NCI-H187 (cell line): ENCODE results near the gene TMOD1.
"Not testable (repeated sequence)": the region's sequence is repeated elsewhere in the genome, so short reads cannot be mapped to it uniquely, and the experiment has no call there.

Experiments used
- DNase-seq, 2 experiments: peaks; one replicate each; lab custom pipeline; 2025; lab: John Stamatoyannopoulos, UW

Gene TMOD1

DNA sequence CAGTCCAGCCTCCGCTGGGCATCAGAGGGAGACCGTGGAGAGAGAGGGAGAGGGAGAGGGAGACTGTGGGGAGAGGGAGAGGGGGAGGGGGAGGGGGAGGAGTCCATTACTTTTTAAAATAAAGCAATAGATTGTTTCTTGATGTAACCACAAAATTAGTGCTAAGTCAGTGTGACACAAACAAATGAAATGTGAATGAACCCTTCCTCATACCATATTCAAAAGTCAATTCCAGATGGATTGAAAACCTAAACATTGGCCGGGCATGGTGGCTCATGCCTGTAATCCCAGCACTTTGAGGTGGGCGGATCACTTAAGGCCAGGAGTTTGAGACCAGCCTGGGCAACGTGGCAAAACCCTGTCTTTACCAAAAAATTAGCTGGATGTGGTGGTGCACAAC is 2.6 kb upstream of the TMOD1 start:
- DNase-seq, result not testable (repeated sequence)

DNA sequence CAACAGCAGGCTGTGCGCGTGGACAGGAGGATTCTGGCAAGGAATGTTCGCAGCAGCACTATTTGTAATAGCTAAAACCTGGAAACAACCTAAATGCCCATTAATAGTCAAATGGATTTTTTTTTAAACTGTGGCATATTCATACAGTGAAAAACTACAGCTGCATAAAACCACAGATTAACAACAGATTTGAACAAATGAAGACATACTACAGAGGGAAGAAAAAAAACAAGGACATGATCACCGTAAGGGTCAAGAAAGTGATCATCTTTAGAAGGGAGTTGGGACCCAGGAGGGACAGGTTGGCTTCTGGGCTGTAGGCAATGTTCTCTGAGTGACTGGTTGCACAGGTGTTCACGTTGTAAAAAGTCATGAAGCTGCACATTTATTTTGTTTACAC is 1.2 kb upstream of the TMOD1 start:
- no peak for DNase-seq

DNA sequence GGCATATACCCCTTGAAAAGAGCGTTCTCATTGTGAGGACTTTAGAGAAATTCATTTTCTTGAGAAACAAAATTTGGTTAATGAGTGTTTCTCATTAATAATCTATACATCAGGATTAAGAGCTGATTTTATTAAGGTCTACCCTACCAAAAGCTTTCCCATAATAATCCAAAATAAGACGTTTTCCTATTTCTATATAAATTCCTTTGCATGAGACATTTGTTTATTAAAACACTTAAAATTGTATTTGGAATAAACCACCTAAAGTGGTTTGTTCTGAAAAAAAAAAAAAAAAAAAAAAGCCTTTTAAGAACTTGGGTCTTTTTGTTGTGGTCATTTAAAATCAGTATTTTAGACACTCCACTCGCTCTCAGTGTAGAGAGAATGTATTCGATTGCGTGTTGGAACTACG is 695 bp upstream of the TMOD1 start:
- DNase-seq, result no peak

GRCh38 chr9:97501972-97502221 is 431 bp downstream of the TMOD1 start:
- no peak for DNase-seq

DNA sequence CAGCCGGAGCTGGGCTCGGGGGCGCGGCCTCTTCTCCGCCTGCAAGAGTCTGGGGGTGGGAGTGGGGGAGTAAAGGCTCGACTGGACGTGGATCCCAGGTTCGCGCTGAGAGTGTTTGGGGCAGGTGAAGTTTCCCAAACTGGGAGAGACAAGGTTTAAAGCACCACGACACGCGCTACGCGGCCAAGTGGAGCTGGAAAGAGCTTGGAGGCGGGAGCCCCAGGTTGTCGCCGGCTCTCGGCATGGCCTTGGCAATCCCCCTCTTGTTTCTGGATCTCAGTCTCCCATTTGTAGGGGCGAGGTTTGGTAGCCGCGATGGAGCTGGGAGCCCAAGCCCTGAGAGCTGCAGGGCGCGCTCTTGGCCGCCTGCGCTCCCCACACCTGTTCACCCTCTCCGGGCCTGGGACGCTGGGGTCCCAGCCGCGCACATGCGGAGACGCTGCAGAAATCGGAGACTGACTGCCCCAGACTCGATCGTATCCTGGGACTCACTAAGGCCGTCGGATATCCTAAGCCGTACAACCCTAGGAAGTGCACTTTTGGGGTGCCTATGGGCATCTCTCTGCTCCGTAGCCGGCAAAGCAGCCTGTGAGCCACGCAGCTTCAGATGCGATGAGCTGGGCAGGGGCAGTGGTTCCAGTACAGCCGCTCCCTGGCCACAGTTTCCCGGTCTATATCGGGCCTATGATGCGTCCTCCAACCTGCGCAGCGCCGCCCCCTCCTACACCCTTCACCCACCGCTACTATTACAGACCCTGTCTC is 937 bp downstream of the TMOD1 start:
- no peak for DNase-seq

DNA sequence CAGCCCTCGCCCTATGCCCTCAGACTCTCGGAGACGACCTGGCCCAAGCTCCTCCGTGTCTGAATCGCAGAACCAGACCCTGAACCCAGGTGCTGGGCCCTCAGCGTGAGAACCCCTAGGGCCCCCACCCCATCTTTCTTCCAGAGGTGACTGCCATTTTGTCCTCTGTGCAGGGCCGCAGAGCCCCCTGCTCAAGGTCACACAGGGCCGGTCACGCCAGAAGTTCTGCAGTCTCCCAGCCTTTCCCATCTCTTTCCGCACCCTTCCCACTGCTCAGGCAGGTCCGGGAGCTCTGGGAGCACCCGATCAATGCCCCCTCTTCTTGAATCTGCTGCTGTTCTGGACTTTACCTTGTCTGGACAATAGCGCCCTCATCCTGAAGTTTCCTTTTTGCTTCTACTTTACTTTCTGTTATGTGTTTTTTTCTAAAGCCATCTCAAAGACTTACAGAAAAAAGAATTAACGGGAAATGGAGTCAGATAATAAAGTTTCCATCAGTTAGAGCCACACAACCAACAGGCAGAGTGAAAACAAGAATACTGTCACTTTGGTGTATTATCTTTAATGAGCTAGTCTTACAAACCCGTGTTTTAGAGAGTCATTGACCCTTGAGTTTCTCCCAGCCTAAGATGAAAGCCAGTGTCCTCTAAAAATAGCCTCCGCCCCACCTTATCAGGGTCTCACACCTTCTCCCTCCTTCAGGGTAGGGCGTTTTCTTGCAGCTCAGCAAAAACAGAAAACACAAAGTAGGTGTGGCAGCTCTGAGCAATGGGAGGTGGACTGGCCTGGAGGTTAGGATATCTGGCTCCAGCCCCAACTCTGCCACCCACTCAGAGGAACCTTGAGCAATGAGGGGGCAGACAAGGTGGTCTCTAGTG is 1.8 kb downstream of the TMOD1 start:
- no peak for DNase-seq

- DNase-seq, result no peak
These were observed 2.4 kb downstream of the TMOD1 start for GRCh38 chr9:97503862-97504210.

- DNase-seq, result no peak
These were observed 3.1 kb downstream of the TMOD1 start for GRCh38 chr9:97504381-97505216.

DNA sequence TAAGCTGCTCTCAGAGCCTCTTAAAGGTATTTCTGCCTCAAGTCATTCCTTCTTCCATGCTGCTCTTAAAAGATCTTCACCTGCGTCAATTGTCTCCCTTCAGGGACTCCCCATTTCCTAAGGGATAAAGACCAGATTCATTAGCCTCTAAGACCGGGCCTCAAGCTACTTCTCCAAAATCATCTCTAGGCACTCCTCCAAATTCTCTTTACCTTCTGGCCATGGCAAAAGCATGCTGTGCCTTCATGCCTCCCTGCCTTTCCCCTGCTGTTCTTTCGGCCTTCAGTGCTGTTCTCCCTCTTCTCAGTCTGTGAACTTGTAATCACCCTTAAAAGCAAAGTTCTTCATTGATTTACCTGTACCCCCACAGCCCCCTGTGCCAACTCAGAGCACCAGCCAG is 4.4 kb downstream of the TMOD1 start:
- DNase-seq, result no peak

- DNase-seq, result no peak
These were observed 4.8 kb downstream of the TMOD1 start for GRCh38 chr9:97506306-97506705.

- no peak for DNase-seq
These were observed 5.3 kb downstream of the TMOD1 start for GRCh38 chr9:97506787-97507186.

DNA sequence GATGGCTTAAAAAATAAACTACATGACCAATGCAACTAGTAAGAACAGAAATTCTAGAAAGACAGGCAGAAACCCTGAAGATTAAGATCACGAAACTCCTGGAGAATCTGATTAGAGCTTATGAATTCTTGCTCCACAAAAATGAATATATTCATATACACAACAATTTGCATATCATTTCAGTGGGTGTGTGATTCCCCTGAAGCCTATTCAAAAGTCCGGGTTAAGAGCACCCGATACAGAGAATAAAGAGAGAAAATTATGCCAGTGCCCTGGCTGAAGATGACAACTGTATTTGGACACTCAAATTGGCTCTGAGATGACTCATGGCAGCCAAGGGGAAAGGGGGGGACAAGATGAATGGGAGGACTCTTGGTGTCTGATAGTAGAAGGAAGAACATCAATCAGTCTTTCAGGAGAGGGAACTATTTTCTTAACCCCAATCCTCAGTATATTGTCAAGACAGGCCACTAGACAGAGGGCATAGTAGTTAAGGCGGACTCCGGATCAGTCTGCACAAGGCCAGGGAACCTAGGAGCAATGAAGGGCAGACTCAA is 6.0 kb downstream of the TMOD1 start:
- DNase-seq, result no peak

GRCh38 chr9:97508852-97509251 is 7.4 kb downstream of the TMOD1 start:
- no peak for DNase-seq

DNA sequence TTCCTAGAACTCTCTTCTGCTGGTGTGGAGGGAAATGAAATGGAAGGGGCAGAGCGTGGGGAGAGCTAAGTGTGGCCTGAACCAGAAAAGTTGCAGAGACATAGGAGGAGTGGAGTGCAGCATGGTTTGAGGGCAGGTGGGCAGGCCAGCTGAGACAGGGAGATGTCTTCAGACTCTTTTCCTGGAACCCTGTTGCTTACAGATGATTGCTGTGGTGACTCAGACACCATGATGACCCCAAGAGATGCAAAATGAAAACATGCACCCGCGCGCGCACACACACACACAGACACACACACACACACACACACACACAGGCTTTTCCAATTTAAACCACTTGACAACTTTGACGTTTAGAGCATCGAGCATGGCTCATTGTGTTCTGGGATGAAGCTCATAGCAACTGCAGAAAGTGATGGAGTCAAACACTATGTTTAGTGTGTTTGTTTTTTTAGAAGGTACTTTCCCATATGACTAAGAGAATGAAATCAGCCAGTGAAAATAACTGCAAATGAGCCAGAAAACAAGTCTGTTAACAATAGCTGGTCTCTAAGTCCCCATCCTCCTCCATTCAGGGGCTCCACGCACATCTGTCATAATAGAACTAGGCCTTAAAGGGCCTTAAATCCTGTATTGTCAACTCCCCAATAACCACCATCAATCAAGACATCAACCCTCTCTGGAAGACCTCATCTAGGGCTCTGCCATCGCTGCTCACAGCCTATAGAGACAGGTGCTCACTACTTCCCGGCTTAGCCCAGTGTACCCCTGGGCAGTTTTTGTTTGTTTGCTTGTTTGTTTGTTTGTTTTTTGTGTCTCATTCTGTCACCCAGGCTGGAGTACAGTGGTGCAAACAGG is 9.6 kb downstream of the TMOD1 start:
- DNase-seq, result no peak

- no peak for DNase-seq
These were observed 10.4 kb downstream of the TMOD1 start for GRCh38 chr9:97511655-97512427.

- DNase-seq, result no peak
These were observed 11.6 kb downstream of the TMOD1 start for GRCh38 chr9:97512966-97513560.

DNA sequence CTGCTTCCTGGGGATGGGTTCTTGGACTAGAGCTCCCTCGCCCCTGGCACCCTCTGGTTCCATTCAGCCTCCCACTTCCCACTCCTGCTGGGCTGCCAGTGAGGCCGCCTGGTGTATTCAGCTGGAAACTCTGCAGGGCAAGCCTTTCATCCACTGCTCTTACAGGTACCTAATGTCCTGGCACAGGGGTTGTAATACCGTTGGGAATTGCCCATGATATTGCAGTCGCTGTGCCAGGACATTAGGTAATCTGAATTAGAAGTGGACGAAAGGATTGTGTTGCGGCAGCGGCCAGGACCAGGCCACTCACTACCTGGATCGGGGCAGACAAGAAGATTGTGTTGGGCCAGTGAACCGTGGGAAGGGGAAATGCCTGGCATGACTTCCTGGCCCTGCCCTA is 13.1 kb downstream of the TMOD1 start:
- no peak for DNase-seq

GRCh38 chr9:97515662-97516061 is 14.2 kb downstream of the TMOD1 start:
- no peak for DNase-seq

DNA sequence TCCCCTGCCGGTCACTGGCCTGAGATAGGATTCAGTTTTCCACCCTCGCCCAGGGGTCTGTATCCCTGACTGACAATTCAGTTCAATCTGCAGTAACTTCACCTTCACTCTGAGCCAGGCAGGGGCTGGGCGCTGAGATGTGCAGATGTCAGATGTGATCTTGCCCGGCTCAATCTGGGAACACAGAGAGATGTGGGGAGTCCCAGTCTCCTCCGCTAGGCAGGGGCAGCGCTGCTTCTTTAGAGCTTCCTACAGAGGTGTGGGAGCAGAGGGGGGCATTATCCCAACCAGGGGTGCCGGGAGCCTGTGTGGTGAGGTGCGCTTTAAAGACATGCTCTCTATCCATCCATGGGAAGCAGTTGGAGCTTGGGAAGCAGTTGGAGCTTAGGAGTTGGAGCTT is 14.6 kb downstream of the TMOD1 start:
- DNase-seq, result no peak

DNA sequence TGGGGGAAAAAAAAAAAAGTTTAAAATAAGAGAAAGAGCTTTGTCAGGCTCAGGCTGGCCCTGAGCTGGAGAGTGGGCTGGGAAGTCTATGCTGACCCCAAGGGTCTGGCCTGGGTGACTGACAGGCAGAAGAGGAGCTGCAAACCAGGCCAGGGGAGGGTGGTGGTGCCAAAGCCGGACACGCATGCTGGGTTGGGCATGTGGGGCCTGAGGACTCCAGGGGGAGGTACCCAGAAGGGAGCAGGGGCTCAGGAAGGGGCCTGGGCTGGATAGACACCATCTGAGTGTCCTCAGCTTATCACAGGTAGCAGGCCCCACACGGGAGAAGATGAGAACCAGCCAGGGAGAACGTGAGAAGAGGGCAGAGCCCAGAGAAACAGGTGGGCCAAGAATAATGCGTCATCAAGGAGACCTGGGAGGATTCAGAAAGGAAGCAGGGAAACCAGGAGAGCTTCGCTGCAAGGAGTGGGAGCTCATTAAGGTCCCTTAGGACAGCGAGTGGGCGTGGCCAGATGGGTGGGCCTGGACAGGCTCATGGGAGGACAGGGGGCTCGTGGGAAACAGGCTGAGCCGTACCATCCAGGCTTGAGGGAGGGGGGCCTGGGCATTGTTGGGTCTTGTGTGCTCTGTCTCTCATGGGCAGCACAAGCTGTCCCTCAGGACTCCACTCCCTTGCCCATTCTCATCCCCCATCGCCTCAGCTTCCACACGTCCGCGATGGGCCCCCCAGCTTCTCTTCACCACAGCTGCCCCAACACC is 16.0 kb downstream of the TMOD1 start:
- no peak for DNase-seq
